ENCODE measurements around the gene NRARP.

GRCh38 chr9:137253717-137254623, 48.1 kb downstream of the NRARP start:
- TF ChIP-seq CTCF (IDR thresholded peaks at IDR 0.05) (no peak), EZH2phosphoT487 (IDR thresholded peaks at IDR 0.05) (no peak), EZH2 (IDR thresholded peaks at IDR 0.05) (no peak)

Measured in neural progenitor cell (in vitro differentiated cells).